HepG2 (cell line): Measurements from ENCODE around the gene CHKA. TPM values are rescaled to one million over a fixed set of nuclear protein-coding genes. Genes with fewer than 3 reads are reported as not detected.
A peak's percentile ranks its signal among the peaks of the same experiment; 100 is the strongest.

Experiments used
- CBX5 ChIP-seq: sonication (generic); formaldehyde crosslinking; IDR thresholded peaks from 2 replicates; pipeline ENCODE4 v1.4.0; 2020; ENCODE audit warnings: missing genetic modification reagents, borderline replicate concordance
- CCAR2 ChIP-seq: fragments of 200-400 bp; formaldehyde crosslinking; optimal IDR thresholded peaks from 2 replicates; pipeline ENCODE3; 2018; ENCODE audit warnings: low read depth, mild to moderate bottlenecking, low read length, moderate library complexity
- HOXA5 ChIP-seq: sonication (generic); formaldehyde crosslinking; IDR thresholded peaks from 2 replicates; pipeline ENCODE4 v1.4.0; 2020; ENCODE audit warnings: missing genetic modification reagents
- NBN ChIP-seq: fragments of 450-650 bp; conservative IDR thresholded peaks from 2 replicates; pipeline ENCODE4 v1.6.1; 2017
- NFIB ChIP-seq: sonication (generic); formaldehyde crosslinking; IDR thresholded peaks from 2 replicates; pipeline ENCODE4 v1.9.0; 2021; ENCODE audit warnings: missing genetic modification reagents, mild to moderate bottlenecking, borderline replicate concordance
- ZFAT ChIP-seq: sonication (generic); formaldehyde crosslinking; conservative IDR thresholded peaks from 2 replicates; pipeline ENCODE4 v1.8.1; 2023; ENCODE audit warnings: missing genetic modification reagents, inconsistent platforms
- ZNF292 ChIP-seq: sonication (generic); formaldehyde crosslinking; IDR thresholded peaks from 2 replicates; pipeline ENCODE4 v1.8.1; 2022; ENCODE audit warnings: mild to moderate bottlenecking, low read depth, missing genetic modification reagents, borderline replicate concordance
- ZNF607 ChIP-seq: sonication (generic); formaldehyde crosslinking; IDR thresholded peaks from 2 replicates; pipeline ENCODE4 v1.5.1; 2020; ENCODE audit warnings: missing genetic modification reagents, mild to moderate bottlenecking, borderline replicate concordance
- ZNF629 ChIP-seq: sonication (generic); formaldehyde crosslinking; conservative IDR thresholded peaks from 2 replicates; pipeline ENCODE4 v1.5.0; 2020; ENCODE audit warnings: missing genetic modification reagents
- ZNF703 ChIP-seq: sonication (generic); formaldehyde crosslinking; IDR thresholded peaks from 2 replicates; pipeline ENCODE4 v1.5.1; 2020; ENCODE audit warnings: missing genetic modification reagents, mild to moderate bottlenecking, moderate library complexity, borderline replicate concordance
- ZNF879 ChIP-seq: sonication (generic); formaldehyde crosslinking; IDR thresholded peaks from 2 replicates; pipeline ENCODE4 v1.8.1; 2023; ENCODE audit warnings: missing genetic modification reagents
- polyA plus RNA-seq, 8 experiments: library from polyadenylated mRNA; depleted of rRNA in 3 of 8; stranded (reverse) in 7 of 8; unstranded in 1 of 8; fragments of >200 nt; fragmentation: Illumina TruSeq in 4 of 8; extraction: Trizol in 4 of 8; gene quantifications; 2 replicates each; pipeline versions ENCODE4 v1.2.1 to v1.2.3, GENCODE V29; 2011 to 2016; ENCODE audit warnings: low read depth in 4 of 8, missing spikeins in 1 of 8, mixed read lengths in 1 of 8; ENCODE audit not compliant: insufficient read depth in 1 of 8
- total RNA-seq, 5 experiments: library from RNA; depleted of rRNA; stranded (reverse); fragments of >200 nt; fragmentation: Illumina TruSeq; extraction: Trizol; gene quantifications; 2 replicates each; pipeline ENCODE4 v1.2.3, GENCODE V29; 2016; ENCODE audit warnings: low read depth in 1 of 5
- TF ChIP-seq, protein P1 (sequence below): sonication (generic); formaldehyde crosslinking; IDR thresholded peaks from 2 replicates; pipeline ENCODE4 v1.4.0; 2020; ENCODE audit warnings: missing genetic modification reagents
- TF ChIP-seq, protein P2 (sequence below): sonication (generic); formaldehyde crosslinking; IDR thresholded peaks from 2 replicates; pipeline ENCODE4 v1.4.0; 2020; ENCODE audit warnings: mild to moderate bottlenecking, missing genetic modification reagents
- TF ChIP-seq, protein P3 (sequence below): sonication (generic); formaldehyde crosslinking; IDR thresholded peaks from 2 replicates; pipeline ENCODE4 v1.4.0; 2020; ENCODE audit warnings: missing genetic modification reagents
- TF ChIP-seq, protein P4 (sequence below): sonication (generic); formaldehyde crosslinking; IDR thresholded peaks from 2 replicates; pipeline ENCODE4 v1.4.0; 2020; ENCODE audit warnings: mild to moderate bottlenecking, missing genetic modification reagents
- TF ChIP-seq, protein P5 (sequence below): sonication (generic); formaldehyde crosslinking; IDR thresholded peaks from 2 replicates; pipeline ENCODE4 v1.9.0; 2022; ENCODE audit warnings: low read depth, missing genetic modification reagents
- TF ChIP-seq, protein P6 (sequence below): sonication (generic); formaldehyde crosslinking; conservative IDR thresholded peaks from 2 replicates; pipeline ENCODE4 v1.8.0; 2022; ENCODE audit warnings: missing genetic modification reagents
- TF ChIP-seq, protein P7 (sequence below): IDR thresholded peaks from 2 replicates; pipeline ENCODE4 v1.6.1; 2016; ENCODE audit warnings: mild to moderate bottlenecking, missing biosample characterization, missing genetic modification reagents
- TF ChIP-seq, protein P8 (sequence below): sonication (generic); formaldehyde crosslinking; IDR thresholded peaks from 2 replicates; pipeline ENCODE4 v1.4.0; 2020; ENCODE audit warnings: missing genetic modification reagents, low read depth, mild to moderate bottlenecking, borderline replicate concordance

CHKA gene
- total and polyA plus RNA-seq, 2 of the 13 experiments (the other 11 are each of a cell fraction or from before 2014, with no cell fraction given) = 71.6 to 92.7 TPM

DNA sequence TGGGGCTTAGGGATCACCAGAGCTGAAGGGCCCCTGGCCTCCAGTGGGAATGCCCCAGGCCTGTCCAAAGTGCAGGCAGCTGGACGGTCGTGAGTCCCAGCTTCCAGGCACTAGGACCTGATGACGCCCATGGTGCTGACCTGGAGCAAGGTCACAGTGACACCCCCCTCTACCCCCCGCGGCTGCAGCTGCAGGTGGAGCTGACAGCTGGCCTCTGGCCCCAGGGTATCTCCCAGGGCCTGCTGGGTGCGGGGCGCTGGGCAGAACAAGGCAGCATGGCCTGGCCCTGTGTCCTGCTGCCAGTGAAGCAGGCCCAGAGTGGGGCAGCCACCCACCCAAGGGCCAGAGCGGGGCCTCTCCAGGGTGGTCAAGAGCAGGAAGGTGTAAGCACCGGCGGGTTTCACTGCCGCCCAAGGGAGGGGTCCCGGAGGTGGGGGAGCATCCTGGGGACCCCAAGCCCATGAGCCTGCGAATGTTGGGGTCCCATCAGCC lies 82.9 kb downstream of the CHKA start (continued):
- no peak for TF ChIP-seq ZNF607
- TF ChIP-seq, protein P1, sequence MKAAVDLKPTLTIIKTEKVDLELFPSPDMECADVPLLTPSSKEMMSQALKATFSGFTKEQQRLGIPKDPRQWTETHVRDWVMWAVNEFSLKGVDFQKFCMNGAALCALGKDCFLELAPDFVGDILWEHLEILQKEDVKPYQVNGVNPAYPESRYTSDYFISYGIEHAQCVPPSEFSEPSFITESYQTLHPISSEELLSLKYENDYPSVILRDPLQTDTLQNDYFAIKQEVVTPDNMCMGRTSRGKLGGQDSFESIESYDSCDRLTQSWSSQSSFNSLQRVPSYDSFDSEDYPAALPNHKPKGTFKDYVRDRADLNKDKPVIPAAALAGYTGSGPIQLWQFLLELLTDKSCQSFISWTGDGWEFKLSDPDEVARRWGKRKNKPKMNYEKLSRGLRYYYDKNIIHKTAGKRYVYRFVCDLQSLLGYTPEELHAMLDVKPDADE = no peak
- TF ChIP-seq NBN = no peak
- TF ChIP-seq ZNF629 = peak; percentile 81
- TF ChIP-seq, protein P2, sequence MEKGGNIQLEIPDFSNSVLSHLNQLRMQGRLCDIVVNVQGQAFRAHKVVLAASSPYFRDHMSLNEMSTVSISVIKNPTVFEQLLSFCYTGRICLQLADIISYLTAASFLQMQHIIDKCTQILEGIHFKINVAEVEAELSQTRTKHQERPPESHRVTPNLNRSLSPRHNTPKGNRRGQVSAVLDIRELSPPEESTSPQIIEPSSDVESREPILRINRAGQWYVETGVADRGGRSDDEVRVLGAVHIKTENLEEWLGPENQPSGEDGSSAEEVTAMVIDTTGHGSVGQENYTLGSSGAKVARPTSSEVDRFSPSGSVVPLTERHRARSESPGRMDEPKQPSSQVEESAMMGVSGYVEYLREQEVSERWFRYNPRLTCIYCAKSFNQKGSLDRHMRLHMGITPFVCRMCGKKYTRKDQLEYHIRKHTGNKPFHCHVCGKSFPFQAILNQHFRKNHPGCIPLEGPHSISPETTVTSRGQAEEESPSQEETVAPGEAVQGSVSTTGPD (CRISPR knock-in tag) = peak; percentile 36; the same call in 1 of the 2 replicates
- no peak for TF ChIP-seq CCAR2
- peak; percentile 99 for TF ChIP-seq ZNF292 (CRISPR knock-in tag)
- no peak for TF ChIP-seq ZNF879
- TF ChIP-seq, protein P3, sequence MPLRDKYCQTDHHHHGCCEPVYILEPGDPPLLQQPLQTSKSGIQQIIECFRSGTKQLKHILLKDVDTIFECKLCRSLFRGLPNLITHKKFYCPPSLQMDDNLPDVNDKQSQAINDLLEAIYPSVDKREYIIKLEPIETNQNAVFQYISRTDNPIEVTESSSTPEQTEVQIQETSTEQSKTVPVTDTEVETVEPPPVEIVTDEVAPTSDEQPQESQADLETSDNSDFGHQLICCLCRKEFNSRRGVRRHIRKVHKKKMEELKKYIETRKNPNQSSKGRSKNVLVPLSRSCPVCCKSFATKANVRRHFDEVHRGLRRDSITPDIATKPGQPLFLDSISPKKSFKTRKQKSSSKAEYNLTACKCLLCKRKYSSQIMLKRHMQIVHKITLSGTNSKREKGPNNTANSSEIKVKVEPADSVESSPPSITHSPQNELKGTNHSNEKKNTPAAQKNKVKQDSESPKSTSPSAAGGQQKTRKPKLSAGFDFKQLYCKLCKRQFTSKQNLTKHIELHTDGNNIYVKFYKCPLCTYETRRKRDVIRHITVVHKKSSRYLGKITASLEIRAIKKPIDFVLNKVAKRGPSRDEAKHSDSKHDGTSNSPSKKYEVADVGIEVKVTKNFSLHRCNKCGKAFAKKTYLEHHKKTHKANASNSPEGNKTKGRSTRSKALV = peak; percentile 52
- TF ChIP-seq, protein P4, sequence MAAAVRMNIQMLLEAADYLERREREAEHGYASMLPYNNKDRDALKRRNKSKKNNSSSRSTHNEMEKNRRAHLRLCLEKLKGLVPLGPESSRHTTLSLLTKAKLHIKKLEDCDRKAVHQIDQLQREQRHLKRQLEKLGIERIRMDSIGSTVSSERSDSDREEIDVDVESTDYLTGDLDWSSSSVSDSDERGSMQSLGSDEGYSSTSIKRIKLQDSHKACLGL (CRISPR knock-in tag) = peak; percentile 97
- TF ChIP-seq, protein P5, sequence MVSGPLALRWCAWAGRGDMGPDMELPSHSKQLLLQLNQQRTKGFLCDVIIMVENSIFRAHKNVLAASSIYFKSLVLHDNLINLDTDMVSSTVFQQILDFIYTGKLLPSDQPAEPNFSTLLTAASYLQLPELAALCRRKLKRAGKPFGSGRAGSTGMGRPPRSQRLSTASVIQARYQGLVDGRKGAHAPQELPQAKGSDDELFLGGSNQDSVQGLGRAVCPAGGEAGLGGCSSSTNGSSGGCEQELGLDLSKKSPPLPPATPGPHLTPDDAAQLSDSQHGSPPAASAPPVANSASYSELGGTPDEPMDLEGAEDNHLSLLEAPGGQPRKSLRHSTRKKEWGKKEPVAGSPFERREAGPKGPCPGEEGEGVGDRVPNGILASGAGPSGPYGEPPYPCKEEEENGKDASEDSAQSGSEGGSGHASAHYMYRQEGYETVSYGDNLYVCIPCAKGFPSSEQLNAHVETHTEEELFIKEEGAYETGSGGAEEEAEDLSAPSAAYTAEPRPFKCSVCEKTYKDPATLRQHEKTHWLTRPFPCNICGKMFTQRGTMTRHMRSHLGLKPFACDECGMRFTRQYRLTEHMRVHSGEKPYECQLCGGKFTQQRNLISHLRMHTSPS (CRISPR knock-in tag) = peak; percentile 92
- TF ChIP-seq, protein P6, sequence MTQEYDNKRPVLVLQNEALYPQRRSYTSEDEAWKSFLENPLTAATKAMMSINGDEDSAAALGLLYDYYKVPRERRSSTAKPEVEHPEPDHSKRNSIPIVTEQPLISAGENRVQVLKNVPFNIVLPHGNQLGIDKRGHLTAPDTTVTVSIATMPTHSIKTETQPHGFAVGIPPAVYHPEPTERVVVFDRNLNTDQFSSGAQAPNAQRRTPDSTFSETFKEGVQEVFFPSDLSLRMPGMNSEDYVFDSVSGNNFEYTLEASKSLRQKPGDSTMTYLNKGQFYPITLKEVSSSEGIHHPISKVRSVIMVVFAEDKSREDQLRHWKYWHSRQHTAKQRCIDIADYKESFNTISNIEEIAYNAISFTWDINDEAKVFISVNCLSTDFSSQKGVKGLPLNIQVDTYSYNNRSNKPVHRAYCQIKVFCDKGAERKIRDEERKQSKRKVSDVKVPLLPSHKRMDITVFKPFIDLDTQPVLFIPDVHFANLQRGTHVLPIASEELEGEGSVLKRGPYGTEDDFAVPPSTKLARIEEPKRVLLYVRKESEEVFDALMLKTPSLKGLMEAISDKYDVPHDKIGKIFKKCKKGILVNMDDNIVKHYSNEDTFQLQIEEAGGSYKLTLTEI (CRISPR knock-in tag) = no peak
- TF ChIP-seq NFIB (CRISPR knock-in tag) = no peak
- TF ChIP-seq, protein P7, sequence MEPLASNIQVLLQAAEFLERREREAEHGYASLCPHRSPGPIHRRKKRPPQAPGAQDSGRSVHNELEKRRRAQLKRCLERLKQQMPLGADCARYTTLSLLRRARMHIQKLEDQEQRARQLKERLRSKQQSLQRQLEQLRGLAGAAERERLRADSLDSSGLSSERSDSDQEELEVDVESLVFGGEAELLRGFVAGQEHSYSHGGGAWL (CRISPR knock-in tag) = peak; percentile 69; the same call in 1 of the 2 replicates
- no peak for TF ChIP-seq ZFAT (CRISPR knock-in tag)
- TF ChIP-seq CBX5 (CRISPR knock-in tag) = peak; percentile 84; the same call in 1 of the 2 replicates
- no peak for TF ChIP-seq ZNF703
- TF ChIP-seq, protein P8, sequence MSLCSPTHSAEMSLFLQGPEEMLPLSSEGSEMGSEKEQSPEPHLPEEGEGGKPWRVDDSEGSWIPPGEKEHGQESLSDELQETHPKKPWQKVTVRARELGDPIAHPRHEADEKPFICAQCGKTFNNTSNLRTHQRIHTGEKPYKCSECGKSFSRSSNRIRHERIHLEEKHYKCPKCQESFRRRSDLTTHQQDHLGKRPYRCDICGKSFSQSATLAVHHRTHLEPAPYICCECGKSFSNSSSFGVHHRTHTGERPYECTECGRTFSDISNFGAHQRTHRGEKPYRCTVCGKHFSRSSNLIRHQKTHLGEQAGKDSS (CRISPR knock-in tag) = peak; percentile 91
- peak; percentile 72; the same call in 1 of the 2 replicates for TF ChIP-seq HOXA5
